Mesenchymal stem cell (in vitro differentiated cells and primary cell): ENCODE results near the gene TMEM120A.

Source experiments
- DNase-seq: peaks from one replicate; pipeline ENCODE4 v3.0.0-alpha.2; 2013
- H2AFZ ChIP-seq: one replicate; pipeline ENCODE4 v1.6.1; 2013; ENCODE audit warnings: low read depth, mild to moderate bottlenecking, control low read depth, inconsistent platforms, low read length, moderate library complexity
- H2AK5ac ChIP-seq: 2 replicates; pipeline ENCODE4 v1.6.1; 2013; ENCODE audit warnings: low read length, moderate library complexity, mild to moderate bottlenecking, inconsistent platforms; ENCODE audit not compliant: severe bottlenecking
- H2BK120ac ChIP-seq: one replicate; pipeline ENCODE4 v1.6.1; 2013; ENCODE audit warnings: low read depth, mild to moderate bottlenecking, inconsistent platforms, low read length, moderate library complexity
- H2BK12ac ChIP-seq, 2 experiments: one replicate each; pipeline ENCODE4 v1.6.1; 2013; ENCODE audit warnings: inconsistent platforms in 2 of 2, low read length in 2 of 2, mild to moderate bottlenecking in 2 of 2, moderate library complexity in 2 of 2, control low read depth in 1 of 2
- H2BK15ac ChIP-seq: one replicate; pipeline ENCODE4 v1.6.1; 2013; ENCODE audit warnings: mild to moderate bottlenecking, low read depth, inconsistent platforms; ENCODE audit not compliant: poor library complexity, severe bottlenecking
- H2BK5ac ChIP-seq: 2 replicates; pipeline ENCODE4 v1.6.1; 2013; ENCODE audit warnings: low read depth, mild to moderate bottlenecking, low read length, control low read depth, inconsistent platforms; ENCODE audit not compliant: poor library complexity, severe bottlenecking
- H3K14ac ChIP-seq, 2 experiments: one replicate each; pipeline ENCODE4 v1.6.1; 2013; ENCODE audit warnings: inconsistent platforms in 2 of 2, low read length in 2 of 2, control low read depth in 1 of 2, mild to moderate bottlenecking in 1 of 2, moderate library complexity in 1 of 2
- H3K18ac ChIP-seq, 2 experiments: one replicate each; pipeline ENCODE4 v1.6.1; 2013; ENCODE audit warnings: inconsistent platforms in 2 of 2, low read length in 2 of 2, control low read depth in 1 of 2, low read depth in 1 of 2, mild to moderate bottlenecking in 1 of 2
- H3K23ac ChIP-seq, 2 experiments: one replicate each; pipeline ENCODE4 v1.6.1; 2013; ENCODE audit warnings: inconsistent platforms in 2 of 2, low read length in 2 of 2, mild to moderate bottlenecking in 2 of 2, moderate library complexity in 2 of 2, control low read depth in 1 of 2
- H3K27ac ChIP-seq: 2 replicates; pipeline ENCODE4 v1.5.1; 2013; ENCODE audit warnings: mild to moderate bottlenecking, moderate library complexity, low read length, control low read depth, inconsistent platforms; ENCODE audit not compliant: poor library complexity, severe bottlenecking
- H3K27me3 ChIP-seq, 2 experiments: 2 replicates each; pipeline versions ENCODE4 v1.6.1 to v1.7.0; 2013; ENCODE audit warnings: low read length in 2 of 2, mild to moderate bottlenecking in 2 of 2, moderate library complexity in 2 of 2, control low read depth in 1 of 2, inconsistent platforms in 1 of 2; ENCODE audit not compliant: control insufficient read depth in 1 of 2, insufficient read depth in 1 of 2
- H3K36me3 ChIP-seq, 2 experiments: 2 replicates each; pipeline versions ENCODE4 v1.6.1 to v1.7.0; 2013; ENCODE audit warnings: low read length in 2 of 2, control low read depth in 1 of 2, inconsistent platforms in 1 of 2, low read depth in 1 of 2, mild to moderate bottlenecking in 1 of 2; ENCODE audit not compliant: insufficient read depth in 2 of 2, control insufficient read depth in 1 of 2
- H3K4ac ChIP-seq, 2 experiments: one replicate each; pipeline ENCODE4 v1.6.1; 2013; ENCODE audit warnings: inconsistent platforms in 2 of 2, low read length in 2 of 2, mild to moderate bottlenecking in 2 of 2, moderate library complexity in 2 of 2, control low read depth in 1 of 2, low read depth in 1 of 2
- H3K4me1 ChIP-seq: 2 replicates; pipeline ENCODE4 v1.6.1; 2013; ENCODE audit warnings: low read depth, low read length, control low read depth; ENCODE audit not compliant: control insufficient read depth, insufficient read depth
- H3K4me2 ChIP-seq: 2 replicates; pipeline ENCODE4 v1.6.1; 2013; ENCODE audit warnings: low read length, mild to moderate bottlenecking, inconsistent platforms; ENCODE audit not compliant: poor library complexity, severe bottlenecking
- H3K4me3 ChIP-seq, 2 experiments: 2 replicates each; pipeline versions ENCODE4 v1.5.1 to v1.7.0; 2013; ENCODE audit warnings: low read length in 2 of 2, mild to moderate bottlenecking in 2 of 2, control low read depth in 1 of 2, low read depth in 1 of 2; ENCODE audit not compliant: insufficient read depth in 1 of 2
- H3K79me1 ChIP-seq: replicated peaks from 2 replicates; pipeline ENCODE4 v1.6.1; 2013; ENCODE audit warnings: mild to moderate bottlenecking, control low read depth, low read length, inconsistent platforms; ENCODE audit not compliant: poor library complexity, severe bottlenecking
- H3K9ac ChIP-seq: 2 replicates; pipeline ENCODE4 v1.7.0; 2013; ENCODE audit warnings: mild to moderate bottlenecking, low read length, moderate library complexity
- H3K9me3 ChIP-seq: 2 replicates; pipeline ENCODE4 v1.7.0; 2013; ENCODE audit warnings: mild to moderate bottlenecking, low read length; ENCODE audit not compliant: control insufficient read depth
- H4K8ac ChIP-seq: one replicate; pipeline ENCODE4 v1.6.1; 2013; ENCODE audit warnings: inconsistent platforms, mild to moderate bottlenecking, low read length, moderate library complexity
- H4K91ac ChIP-seq: one replicate; pipeline ENCODE4 v1.6.1; 2013; ENCODE audit warnings: mild to moderate bottlenecking, low read length, inconsistent platforms
- WGBS: methylation state at CpG from one replicate; pipeline ENCODE4 v1.1.7; 2013; ENCODE audit warnings: mixed read lengths; 5-methylcytosine and 5-hydroxymethylcytosine counted together

TMEM120A gene

DNA sequence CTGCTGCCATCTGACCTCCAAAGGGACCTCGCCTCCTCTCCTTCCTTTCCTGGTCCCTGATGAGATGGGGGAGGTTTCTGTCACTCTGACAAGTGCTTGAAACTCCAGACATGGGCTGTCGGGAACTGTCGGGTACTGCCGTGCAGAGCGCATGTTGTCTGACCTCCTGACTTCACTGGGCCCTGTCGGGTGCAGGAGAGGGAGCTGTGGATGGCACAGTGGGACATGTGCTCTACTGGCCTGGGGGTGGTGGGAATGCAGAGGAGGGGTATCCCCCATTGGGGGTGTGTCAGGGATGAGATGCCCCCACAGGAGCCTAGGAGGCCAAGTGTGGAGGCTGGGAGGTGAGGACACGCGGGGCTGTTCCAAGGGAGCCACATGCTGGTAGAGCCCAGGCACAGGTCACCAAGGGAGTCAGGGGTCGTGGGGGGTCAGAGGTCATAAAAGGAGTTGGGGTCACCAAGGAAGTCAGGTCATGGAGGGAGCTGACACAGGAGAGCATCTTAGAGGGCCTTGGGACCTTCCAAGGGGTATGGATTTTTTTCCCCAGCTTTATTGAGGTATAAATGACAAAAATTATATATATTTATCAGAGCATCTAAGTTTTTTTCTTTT lies 30.9 kb downstream of the TMEM120A start:
- H3K9ac ChIP-seq = peak overlapping the region; percentile 74
- H3K79me1 ChIP-seq = peaks cover 26% of the 10 kb centered on the region

DNA sequence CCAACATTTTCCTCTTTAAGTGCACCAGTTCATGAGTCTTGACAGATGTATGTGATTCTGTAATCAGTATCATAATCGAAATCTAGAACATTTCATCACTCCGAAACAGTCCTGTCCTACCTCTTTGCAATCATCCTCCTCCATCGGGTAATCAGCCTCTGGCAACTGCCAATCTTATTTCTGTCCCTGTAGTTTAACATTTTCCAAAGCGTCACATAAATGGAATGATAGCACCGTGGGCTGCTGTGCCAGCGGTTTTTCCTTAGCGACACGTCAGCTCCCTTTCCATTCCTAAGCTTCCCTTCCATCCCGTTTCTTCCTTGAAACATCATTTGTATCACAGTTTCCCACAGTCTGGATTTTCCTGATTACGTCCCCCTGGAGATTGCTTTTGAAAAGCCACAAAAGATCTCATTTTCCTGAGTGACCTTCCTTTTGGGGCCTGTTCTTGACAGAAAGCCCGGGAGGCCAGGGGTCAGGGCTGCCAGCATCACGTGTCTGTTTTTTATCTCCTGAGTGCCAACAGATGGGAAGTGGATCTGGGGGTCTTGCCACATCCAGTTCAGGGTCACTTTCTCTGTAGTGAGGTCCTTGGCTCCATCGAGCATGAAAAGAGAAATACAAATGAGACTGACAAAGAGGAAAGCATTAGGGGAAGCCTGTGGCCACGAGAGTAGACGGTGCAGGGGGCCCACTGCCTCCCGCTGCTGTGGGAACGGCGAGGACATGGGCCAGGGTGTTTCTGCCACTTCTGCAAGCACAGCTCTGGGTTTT lies 31.6 kb downstream of the TMEM120A start:
- peak overlapping the region in 1 of 2 experiments; percentile 26 for H3K23ac ChIP-seq
- H4K8ac ChIP-seq = peak overlapping the region; percentile 59
- peak overlapping the region in 1 of 2 experiments; percentile 92 for H2BK12ac ChIP-seq
- peak overlapping the region; percentile 58 for H2AFZ ChIP-seq
- peak overlapping the region in 1 of 2 experiments; percentile 32 for H3K4me3 ChIP-seq
- 38% methylated on average over 18 of the region's 18 CpGs for WGBS
- no peak overlapping the region for H4K91ac ChIP-seq
- no peaks in the 10 kb centered on the region for H3K27me3 ChIP-seq
- no peak overlapping the region for H3K4me2 ChIP-seq
- H3K4ac ChIP-seq = peak overlapping the region in 1 of 2 experiments; percentile 44
- H3K4me1 ChIP-seq = peaks cover 30% of the 10 kb centered on the region
- H3K79me1 ChIP-seq = peaks cover 21% of the 10 kb centered on the region
- no peak overlapping the region for H2BK15ac ChIP-seq
- DNase-seq = peak; percentile 92
- peak overlapping the region; percentile 5 to 82 for H3K18ac ChIP-seq
- H3K9ac ChIP-seq = peak overlapping the region; percentile 74
- peaks cover 35 to 42% of the 10 kb centered on the region in 2 experiments for H3K36me3 ChIP-seq
- H2AK5ac ChIP-seq = peak overlapping the region; percentile 51
- peak overlapping the region; percentile 78 for H3K27ac ChIP-seq
- H2BK5ac ChIP-seq = no peak overlapping the region
- H3K9me3 ChIP-seq = no peaks in the 10 kb centered on the region
- peak overlapping the region; percentile 30 for H2BK120ac ChIP-seq
- H3K14ac ChIP-seq = peak overlapping the region in 1 of 2 experiments; percentile 90

More for the DNA sequence above, 30.9 kb downstream of the TMEM120A start:
- Histone ChIP-seq H2AFZ (peak overlapping the region; percentile 58), H3K14ac (peak overlapping the region in 1 of 2 experiments; percentile 90), H3K27ac (peak overlapping the region; percentile 78), H4K91ac (peak overlapping the region; percentile 81), H2BK15ac (no peak overlapping the region), H2BK5ac (no peak overlapping the region), H3K4me1 (peaks cover 30% of the 10 kb centered on the region), H3K18ac (peak overlapping the region; percentile 5 to 82), H2AK5ac (peak overlapping the region; percentile 33), H3K23ac (peak overlapping the region in 1 of 2 experiments; percentile 53), H3K36me3 (peaks cover 35 to 46% of the 10 kb centered on the region in 2 experiments), H3K4me2 (no peak overlapping the region), H3K4ac (peak overlapping the region; percentile 44 to 55), H3K27me3 (no peaks in the 10 kb centered on the region), H4K8ac (peak overlapping the region; percentile 59), H2BK12ac (peak overlapping the region in 1 of 2 experiments; percentile 92), H3K9me3 (no peaks in the 10 kb centered on the region), H3K4me3 (no peak overlapping the region), H2BK120ac (no peak overlapping the region)
- peak; percentile 71 for DNase-seq
- WGBS = 45% methylated on average over 9 of the region's 9 CpGs

DNA sequence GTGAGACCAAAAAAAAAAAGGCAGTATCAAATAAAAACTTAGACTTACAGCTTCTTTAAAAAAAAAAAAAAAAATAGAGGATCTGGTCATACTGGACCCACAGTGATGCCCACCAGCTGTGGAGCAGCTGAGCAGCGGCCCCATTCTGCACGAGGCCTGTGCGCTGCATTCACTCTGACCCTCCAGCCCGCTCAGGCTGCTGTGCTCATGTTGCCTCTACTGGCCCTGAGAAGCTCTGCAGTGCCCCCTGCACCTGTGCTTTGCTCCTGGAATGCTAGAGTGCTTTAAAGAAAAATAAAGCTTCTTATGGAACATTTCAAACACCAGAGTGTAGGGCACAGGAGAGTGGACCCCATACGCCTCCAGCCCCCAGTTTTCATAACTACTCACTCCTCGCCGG lies 33.2 kb downstream of the TMEM120A start:
- Histone ChIP-seq H3K4me2 (no peak overlapping the region), H3K27me3 (no peaks in the 10 kb centered on the region), H3K18ac (no peak overlapping the region), H2BK15ac (no peak overlapping the region), H3K4me1 (peaks cover 42% of the 10 kb centered on the region), H3K23ac (no peak overlapping the region), H2AFZ (no peak overlapping the region), H2BK5ac (no peak overlapping the region), H4K91ac (no peak overlapping the region), H3K79me1 (peaks cover 20% of the 10 kb centered on the region), H4K8ac (peak overlapping the region; percentile 4), H2AK5ac (no peak overlapping the region), H3K9ac (no peak overlapping the region), H3K36me3 (peaks cover 33 to 49% of the 10 kb centered on the region in 2 experiments), H3K9me3 (no peaks in the 10 kb centered on the region), H3K27ac (no peak overlapping the region), H3K4me3 (no peak overlapping the region), H3K14ac (no peak overlapping the region), H2BK12ac (no peak overlapping the region), H2BK120ac (no peak overlapping the region), H3K4ac (no peak overlapping the region)
- no peak for DNase-seq
- 94% methylated on average over 7 of the region's 7 CpGs for WGBS

DNA sequence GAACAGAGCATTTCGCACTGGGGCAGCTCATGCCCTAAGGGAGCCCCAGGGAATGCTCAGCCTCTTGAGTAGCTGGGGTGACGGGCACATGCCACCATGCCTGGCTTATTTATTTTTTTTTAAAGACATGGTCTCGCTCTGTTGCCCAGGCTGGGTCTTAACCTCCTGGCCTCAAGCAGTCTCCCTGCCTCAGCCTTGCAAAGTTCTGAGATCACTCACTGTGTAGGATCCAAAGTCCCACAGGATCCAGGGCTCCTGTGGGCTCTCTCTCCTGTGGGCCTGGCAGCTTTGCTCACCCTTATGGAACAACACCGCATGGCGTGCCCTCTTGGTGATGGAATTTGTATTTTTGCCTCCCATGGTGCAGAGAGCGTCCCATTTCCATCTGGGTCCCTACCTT lies 34.0 kb downstream of the TMEM120A start:
- Histone ChIP-seq H3K23ac (no peak overlapping the region), H3K36me3 (peaks cover 32 to 54% of the 10 kb centered on the region in 2 experiments), H2AFZ (no peak overlapping the region), H4K91ac (no peak overlapping the region), H3K27ac (no peak overlapping the region), H3K4me1 (peaks cover 39% of the 10 kb centered on the region), H2BK15ac (no peak overlapping the region), H2BK5ac (no peak overlapping the region), H2BK120ac (no peak overlapping the region), H3K4ac (no peak overlapping the region), H3K27me3 (no peaks in the 10 kb centered on the region), H3K79me1 (peaks cover 21% of the 10 kb centered on the region), H3K9me3 (no peaks in the 10 kb centered on the region), H3K9ac (no peak overlapping the region), H3K4me3 (no peak overlapping the region), H2AK5ac (peak overlapping the region; percentile 85), H3K4me2 (no peak overlapping the region), H2BK12ac (no peak overlapping the region), H4K8ac (no peak overlapping the region), H3K18ac (no peak overlapping the region), H3K14ac (no peak overlapping the region)
- DNase-seq = no peak
- 97% methylated on average over 6 of the region's 6 CpGs for WGBS
